HEK293 (cell line): ENCODE measurements around the gene NXN.

Source experiments
- CTCF ChIA-PET: fragments of 350-600 bp; formaldehyde crosslinking; extraction: SDS; loops from one replicate; lab custom pipeline; 2021; ENCODE audit warnings: antibody characterized with exemption; lab: Yijun Ruan, JAX
- POLR2A ChIA-PET: fragments of 300-600 bp; formaldehyde crosslinking; extraction: SDS; loops from one replicate; lab custom pipeline; 2020; ENCODE audit warnings: antibody characterized with exemption, inconsistent platforms; lab: Yijun Ruan, JAX
- H3K27ac ChIP-seq: fragments of 200-500 bp; sonication (Bioruptor generic); 2 replicates; pipeline ENCODE4 v1.5.1; 2014; ENCODE audit warnings: low read depth, low read length, control low read depth, inconsistent platforms; ENCODE audit errors: extremely low read depth
- H3K36me3 ChIP-seq, 2 experiments: fragments of 200-500 bp in 1 of 2; sonication (Bioruptor generic) in 1 of 2; 1 replicate in 1 of 2; 2 replicates in 1 of 2; pipeline ENCODE4 v1.5.1; 2014 to 2017; ENCODE audit warnings: inconsistent platforms in 2 of 2, low read length in 2 of 2; ENCODE audit not compliant: control insufficient read depth in 2 of 2, insufficient read depth in 1 of 2
- H3K4me1 ChIP-seq: fragments of 200-500 bp; sonication (Bioruptor generic); 2 replicates; pipeline ENCODE4 v1.5.1; 2014; ENCODE audit warnings: mild to moderate bottlenecking, low read length, inconsistent platforms; ENCODE audit not compliant: control insufficient read depth, insufficient read depth
- H3K4me3 ChIP-seq: 2 replicates; pipeline ENCODE4 v1.5.1; 2011; ENCODE audit warnings: low read depth, mild to moderate bottlenecking, control low read depth, low read length, moderate library complexity
- H3K9me3 ChIP-seq: fragments of 200-500 bp; sonication (Bioruptor generic); 2 replicates; pipeline ENCODE4 v1.5.1; 2014; ENCODE audit warnings: low read depth, low read length, inconsistent platforms; ENCODE audit not compliant: control insufficient read depth, insufficient read depth
- GLI2 ChIP-seq: fragments of 450-650 bp; formaldehyde crosslinking; IDR thresholded peaks from 2 replicates; pipeline ENCODE4; 2017; ENCODE audit warnings: missing biosample characterization, missing genetic modification characterization, low read depth, borderline replicate concordance
- GLI4 ChIP-seq: fragments of 450-650 bp; formaldehyde crosslinking; IDR thresholded peaks from 2 replicates; pipeline ENCODE4 v1.5.1; 2016; ENCODE audit warnings: missing biosample characterization, missing genetic modification characterization
- GLIS1 ChIP-seq: fragments of 450-650 bp; formaldehyde crosslinking; IDR thresholded peaks from 2 replicates; pipeline ENCODE4 v1.5.1; 2016; ENCODE audit warnings: missing biosample characterization, missing genetic modification characterization
- KLF10 ChIP-seq: fragments of 450-650 bp; IDR thresholded peaks from 2 replicates; pipeline ENCODE4 v1.5.1; 2018; ENCODE audit warnings: missing biosample characterization, mild to moderate bottlenecking, missing genetic modification characterization
- MZF1 ChIP-seq: fragments of 450-650 bp; formaldehyde crosslinking; IDR thresholded peaks from 2 replicates; pipeline ENCODE4 v1.5.1; 2017; ENCODE audit warnings: missing biosample characterization, missing genetic modification characterization, borderline replicate concordance
- PRDM6 ChIP-seq: fragments of 450-650 bp; formaldehyde crosslinking; IDR thresholded peaks from 2 replicates; pipeline ENCODE4 v1.5.1; 2017; ENCODE audit warnings: missing biosample characterization, missing genetic modification characterization
- ZBTB11 ChIP-seq: fragments of 450-650 bp; formaldehyde crosslinking; conservative IDR thresholded peaks from 2 replicates; pipeline ENCODE4 v1.5.1; 2016; ENCODE audit warnings: low read depth, missing biosample characterization, missing genetic modification characterization
- ZIC2 ChIP-seq: fragments of 450-650 bp; formaldehyde crosslinking; IDR thresholded peaks from 2 replicates; pipeline ENCODE4 v1.5.1; 2016; ENCODE audit warnings: missing biosample characterization, missing genetic modification characterization
- ZNF133 ChIP-seq: fragments of 450-650 bp; formaldehyde crosslinking; IDR thresholded peaks from 2 replicates; pipeline ENCODE4 v1.5.1; 2016; ENCODE audit warnings: missing biosample characterization, missing genetic modification characterization
- ZNF174 ChIP-seq: fragments of 450-650 bp; formaldehyde crosslinking; IDR thresholded peaks from 2 replicates; pipeline ENCODE4 v1.5.0; 2017; ENCODE audit warnings: missing biosample characterization, mild to moderate bottlenecking, missing genetic modification characterization
- ZNF184 ChIP-seq: fragments of 450-650 bp; IDR thresholded peaks from 2 replicates; pipeline ENCODE4 v1.5.1; 2018; ENCODE audit warnings: missing biosample characterization, mild to moderate bottlenecking, missing genetic modification characterization
- ZNF521 ChIP-seq: fragments of 450-650 bp; formaldehyde crosslinking; IDR thresholded peaks from 2 replicates; pipeline ENCODE4 v1.5.1; 2017; ENCODE audit warnings: missing biosample characterization, mild to moderate bottlenecking, missing genetic modification characterization
- ZNF610 ChIP-seq: fragments of 450-650 bp; formaldehyde crosslinking; IDR thresholded peaks from 2 replicates; pipeline ENCODE4 v1.5.1; 2016; ENCODE audit warnings: missing biosample characterization, missing genetic modification characterization, borderline replicate concordance
- ZNF707 ChIP-seq: fragments of 450-650 bp; formaldehyde crosslinking; IDR thresholded peaks from 2 replicates; pipeline ENCODE4 v1.5.1; 2016; ENCODE audit warnings: missing biosample characterization, missing genetic modification characterization
- ZSCAN30 ChIP-seq: fragments of 450-650 bp; IDR thresholded peaks from 2 replicates; pipeline ENCODE4 v1.5.1; 2018; ENCODE audit warnings: missing biosample characterization, mild to moderate bottlenecking, missing genetic modification characterization, moderate library complexity
- TF ChIP-seq, protein P1 (sequence below): fragments of 450-650 bp; formaldehyde crosslinking; IDR thresholded peaks from 2 replicates; pipeline ENCODE4 v1.5.1; 2016; ENCODE audit warnings: missing biosample characterization, missing genetic modification characterization

NXN gene

DNA sequence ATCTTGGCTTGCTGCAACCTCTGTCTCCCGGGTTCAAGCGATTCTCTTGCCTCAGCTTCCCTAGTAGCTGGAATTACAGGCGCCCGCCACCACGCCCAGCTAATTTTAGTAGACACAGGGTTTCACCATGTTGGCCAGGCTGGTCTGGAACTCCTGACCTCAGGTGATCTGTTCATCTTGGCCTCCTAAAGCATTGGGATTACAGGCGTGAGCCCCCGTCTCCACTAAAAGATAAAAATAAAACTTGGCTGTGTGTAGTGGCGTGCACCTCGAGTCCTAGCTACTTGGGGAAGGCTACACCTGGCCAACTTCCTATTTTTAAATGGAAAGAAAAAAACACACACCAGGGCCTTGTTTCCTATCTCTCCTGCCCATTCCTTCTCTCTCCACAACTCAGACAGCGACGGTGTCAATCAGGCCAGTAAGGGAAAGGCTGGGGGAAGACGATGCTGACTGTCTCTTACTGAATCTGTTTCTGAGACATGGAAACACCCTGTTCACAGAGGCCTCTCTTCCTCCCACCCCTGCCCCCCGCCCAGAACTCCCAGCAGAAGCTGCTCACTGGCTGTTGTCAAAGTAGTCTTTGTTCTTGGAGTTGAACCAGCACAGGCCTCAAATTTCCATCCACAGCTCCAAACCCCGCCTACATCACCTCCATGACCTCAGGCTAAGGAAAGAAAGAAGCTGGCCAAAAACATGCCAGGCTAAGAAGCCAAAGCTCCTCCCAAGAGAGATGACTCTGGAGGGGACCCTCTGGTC, 96.6 kb downstream of the NXN start:
- H3K9me3 ChIP-seq: no peaks in the 10 kb centered on the region
- TF ChIP-seq ZNF707 (tag by site-specific recombination): no peak
- no peak for TF ChIP-seq ZSCAN30
- no peak for TF ChIP-seq MZF1 (tag by site-specific recombination)
- TF ChIP-seq, all 188 proteins: peak for 0
- Histone ChIP-seq H3K4me3 (no peak overlapping the region), H3K36me3 (no peaks in the 10 kb centered on the region; a peak in 1 of 3 replicates), H3K27ac (no peak overlapping the region), H3K4me1 (peaks cover 15% of the 10 kb centered on the region)
- ChIA-PET POLR2A (interaction anchor here (0.6 to 0.8 kb wide), 2 partner anchors 45 to 221 kb away, joined by 3 to 4 read pairs; no protein-coding TSS in a partner anchor), CTCF (interaction anchor here (0.6 to 1.8 kb wide), 4 partner anchors 43 to 114 kb away, joined by 3 to 6 read pairs (median 4); partner anchors contain the start of gene TIMM22)

DNA sequence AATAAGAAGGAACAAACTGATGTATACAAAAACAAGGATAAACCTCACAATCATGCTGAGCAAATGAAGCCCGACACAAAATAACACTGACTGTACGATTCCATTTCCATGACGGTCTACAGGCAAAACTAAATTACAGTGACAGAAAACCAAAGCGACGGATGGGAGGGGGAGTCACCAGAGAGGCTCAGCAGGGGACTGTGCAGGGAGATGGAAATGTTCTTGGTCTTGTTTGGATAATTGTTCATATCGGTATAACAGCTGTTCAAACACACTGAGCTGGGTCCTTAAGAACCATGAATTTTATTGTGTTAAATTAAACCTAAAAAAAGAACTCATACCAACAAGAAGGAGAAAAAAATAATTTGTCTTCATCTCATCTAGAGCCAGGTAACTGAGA, 97.8 kb downstream of the NXN start:
- peaks cover 15% of the 10 kb centered on the region for H3K4me1 ChIP-seq
- no peak overlapping the region for H3K27ac ChIP-seq
- TF ChIP-seq PRDM6 (peak; percentile 64; the same call in 1 of the 2 replicates), ZNF174 (tag by site-specific recombination) (no peak), ZNF133 (tag by site-specific recombination) (no peak), GLIS1 (tag by site-specific recombination) (peak; percentile 50; the same call in 1 of the 2 replicates), GLI2 (tag by site-specific recombination) (no peak), GLI4 (tag by site-specific recombination) (no peak), ZNF610 (tag by site-specific recombination) (no peak), KLF10 (tag by site-specific recombination) (no peak), ZIC2 (0 out of 2 replicates have a peak, but pooled peaks have one; percentile 33), ZNF184 (tag by site-specific recombination) (no peak), ZNF521 (no peak), ZBTB11 (tag by site-specific recombination) (no peak)
- TF ChIP-seq, protein P1, sequence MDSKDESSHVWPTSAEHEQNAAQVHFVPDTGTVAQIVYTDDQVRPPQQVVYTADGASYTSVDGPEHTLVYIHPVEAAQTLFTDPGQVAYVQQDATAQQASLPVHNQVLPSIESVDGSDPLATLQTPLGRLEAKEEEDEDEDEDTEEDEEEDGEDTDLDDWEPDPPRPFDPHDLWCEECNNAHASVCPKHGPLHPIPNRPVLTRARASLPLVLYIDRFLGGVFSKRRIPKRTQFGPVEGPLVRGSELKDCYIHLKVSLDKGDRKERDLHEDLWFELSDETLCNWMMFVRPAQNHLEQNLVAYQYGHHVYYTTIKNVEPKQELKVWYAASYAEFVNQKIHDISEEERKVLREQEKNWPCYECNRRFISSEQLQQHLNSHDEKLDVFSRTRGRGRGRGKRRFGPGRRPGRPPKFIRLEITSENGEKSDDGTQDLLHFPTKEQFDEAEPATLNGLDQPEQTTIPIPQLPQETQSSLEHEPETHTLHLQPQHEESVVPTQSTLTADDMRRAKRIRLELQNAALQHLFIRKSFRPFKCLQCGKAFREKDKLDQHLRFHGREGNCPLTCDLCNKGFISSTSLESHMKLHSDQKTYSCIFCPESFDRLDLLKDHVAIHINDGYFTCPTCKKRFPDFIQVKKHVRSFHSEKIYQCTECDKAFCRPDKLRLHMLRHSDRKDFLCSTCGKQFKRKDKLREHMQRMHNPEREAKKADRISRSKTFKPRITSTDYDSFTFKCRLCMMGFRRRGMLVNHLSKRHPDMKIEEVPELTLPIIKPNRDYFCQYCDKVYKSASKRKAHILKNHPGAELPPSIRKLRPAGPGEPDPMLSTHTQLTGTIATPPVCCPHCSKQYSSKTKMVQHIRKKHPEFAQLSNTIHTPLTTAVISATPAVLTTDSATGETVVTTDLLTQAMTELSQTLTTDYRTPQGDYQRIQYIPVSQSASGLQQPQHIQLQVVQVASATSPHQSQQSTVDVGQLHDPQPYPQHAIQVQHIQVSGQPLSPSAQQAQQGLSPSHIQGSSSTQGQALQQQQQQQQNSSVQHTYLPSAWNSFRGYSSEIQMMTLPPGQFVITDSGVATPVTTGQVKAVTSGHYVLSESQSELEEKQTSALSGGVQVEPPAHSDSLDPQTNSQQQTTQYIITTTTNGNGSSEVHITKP: no peak
- CTCF ChIA-PET: interaction anchor here (0.6 to 5.3 kb wide), 4 partner anchors 11 to 99 kb away, joined by 3 to 54 read pairs (median 4); partner anchors contain the start of gene NXN
- no peaks in the 10 kb centered on the region; a peak in 1 of 3 replicates for H3K36me3 ChIP-seq
- POLR2A ChIA-PET: no interaction called here
- no peaks in the 10 kb centered on the region for H3K9me3 ChIP-seq
- no peak overlapping the region for H3K4me3 ChIP-seq
